Measurements from ENCODE around the gene ACOX3. TPM values are rescaled to one million over a fixed set of nuclear protein-coding genes. Genes with fewer than 3 reads are reported as not detected.

Gene ACOX3
- total RNA-seq, 4 donors from 2014 or later = 32.0 to 77.2 (median 43.8) TPM

DNA sequence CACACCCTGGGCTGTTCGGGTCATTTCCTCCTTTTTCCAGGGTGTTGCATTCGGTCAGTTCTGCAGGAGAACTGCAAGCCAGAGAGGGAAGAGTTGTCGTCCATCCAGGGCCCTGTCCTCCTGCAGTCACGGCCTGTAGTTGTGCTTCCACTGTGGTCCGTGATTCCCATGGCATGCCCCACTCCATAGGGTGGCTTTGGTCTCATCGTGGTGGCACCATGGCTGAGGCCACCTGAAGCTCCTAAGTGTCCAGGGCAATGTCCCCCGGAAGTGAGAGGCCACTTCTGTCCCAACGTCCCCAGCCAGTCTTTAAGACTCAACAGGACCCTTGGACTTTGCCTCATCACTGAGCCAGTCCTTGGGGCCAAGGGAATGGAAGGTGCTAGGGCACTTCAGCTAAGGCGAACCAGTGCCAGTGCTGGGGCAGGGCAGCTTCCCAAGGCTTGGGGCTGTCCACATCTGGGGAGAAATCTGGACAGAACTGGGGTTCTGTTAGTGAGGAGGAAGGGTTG lies 87.3 kb downstream of the ACOX3 start:
- DNase-seq (ENCODE audit: extremely low spot score) = no peak
- Histone ChIP-seq H3K4me1 (peaks cover 17 to 57% (median 49%) of the 10 kb centered on the region in 4 donors), H3K9me3 (no peaks in the 10 kb centered on the region), H3K27me3 (no peaks in the 10 kb centered on the region), H3K27ac (replicated peaks in 1 of 4) (no peak overlapping the region), H3K36me3 (no peaks in the 10 kb centered on the region), H3K4me3 (no peak overlapping the region)
- TF ChIP-seq POLR2AphosphoS5 (IDR thresholded peaks at IDR 0.05) = no peak
- intact Hi-C loops (cut with DNase I) = no loop called here
- 90% methylated on average over 9 of the region's 9 CpGs for WGBS

DNA sequence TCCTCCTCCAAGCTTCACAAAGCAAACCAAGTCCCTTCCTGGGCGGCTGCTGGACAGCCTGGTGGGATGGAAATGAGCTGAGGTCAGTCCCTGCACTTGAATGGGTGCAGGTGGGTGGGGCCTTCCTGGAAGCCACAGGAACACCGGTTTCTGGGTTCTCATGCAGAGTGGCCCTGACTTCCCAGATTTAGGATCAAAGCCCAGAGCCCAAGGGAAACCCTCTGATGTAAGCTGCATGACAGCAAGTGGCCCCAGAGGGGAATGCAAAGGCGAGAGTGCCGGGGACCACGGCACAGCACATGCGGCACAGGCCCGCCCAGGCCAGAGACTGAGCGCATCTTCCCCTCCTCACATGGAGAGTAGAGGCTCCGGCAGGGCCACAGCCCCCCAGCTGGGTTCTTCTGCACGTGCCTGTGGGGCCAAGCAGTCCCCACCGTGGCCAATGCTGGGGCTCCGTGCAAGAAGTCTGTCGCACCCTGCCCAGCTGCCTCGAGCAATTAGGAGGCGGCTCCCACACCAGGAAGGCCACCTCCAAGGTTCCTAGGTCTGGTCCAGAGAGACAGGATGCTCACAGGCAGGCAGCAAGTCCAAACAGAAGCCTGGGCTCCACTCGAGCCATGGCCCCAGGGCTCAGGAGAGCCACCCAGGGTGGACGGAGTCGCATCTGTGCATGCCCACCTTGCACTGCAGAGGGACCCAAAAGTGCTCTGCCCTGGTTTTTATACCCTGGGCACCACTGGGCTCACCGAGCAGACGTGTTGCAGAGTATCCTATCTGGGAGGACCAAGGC lies 88.0 kb downstream of the ACOX3 start:
- H3K36me3 ChIP-seq = no peaks in the 10 kb centered on the region
- H3K27me3 ChIP-seq = no peaks in the 10 kb centered on the region
- no peak for DNase-seq (ENCODE audit: extremely low spot score)
- intact Hi-C loops (cut with DNase I) = no loop called here
- H3K9me3 ChIP-seq = no peaks in the 10 kb centered on the region
- H3K4me1 ChIP-seq = peaks cover 17 to 51% (median 43%) of the 10 kb centered on the region in 4 donors
- no peak for TF ChIP-seq EP300 (IDR thresholded peaks at IDR 0.05)
- no peak for TF ChIP-seq POLR2AphosphoS5 (IDR thresholded peaks at IDR 0.05)
- no peak for TF ChIP-seq POLR2A (IDR thresholded peaks at IDR 0.05; ENCODE audit: low read depth)
- TF ChIP-seq, protein P1, sequence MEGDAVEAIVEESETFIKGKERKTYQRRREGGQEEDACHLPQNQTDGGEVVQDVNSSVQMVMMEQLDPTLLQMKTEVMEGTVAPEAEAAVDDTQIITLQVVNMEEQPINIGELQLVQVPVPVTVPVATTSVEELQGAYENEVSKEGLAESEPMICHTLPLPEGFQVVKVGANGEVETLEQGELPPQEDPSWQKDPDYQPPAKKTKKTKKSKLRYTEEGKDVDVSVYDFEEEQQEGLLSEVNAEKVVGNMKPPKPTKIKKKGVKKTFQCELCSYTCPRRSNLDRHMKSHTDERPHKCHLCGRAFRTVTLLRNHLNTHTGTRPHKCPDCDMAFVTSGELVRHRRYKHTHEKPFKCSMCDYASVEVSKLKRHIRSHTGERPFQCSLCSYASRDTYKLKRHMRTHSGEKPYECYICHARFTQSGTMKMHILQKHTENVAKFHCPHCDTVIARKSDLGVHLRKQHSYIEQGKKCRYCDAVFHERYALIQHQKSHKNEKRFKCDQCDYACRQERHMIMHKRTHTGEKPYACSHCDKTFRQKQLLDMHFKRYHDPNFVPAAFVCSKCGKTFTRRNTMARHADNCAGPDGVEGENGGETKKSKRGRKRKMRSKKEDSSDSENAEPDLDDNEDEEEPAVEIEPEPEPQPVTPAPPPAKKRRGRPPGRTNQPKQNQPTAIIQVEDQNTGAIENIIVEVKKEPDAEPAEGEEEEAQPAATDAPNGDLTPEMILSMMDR (IDR thresholded peaks at IDR 0.05) = no peak
- 84% methylated on average over 6 of the region's 20 CpGs for whole genome bisulfite sequencing
- H3K27ac ChIP-seq (replicated peaks in 1 of 4) = no peak overlapping the region
- no peak overlapping the region for H3K4me3 ChIP-seq

DNA sequence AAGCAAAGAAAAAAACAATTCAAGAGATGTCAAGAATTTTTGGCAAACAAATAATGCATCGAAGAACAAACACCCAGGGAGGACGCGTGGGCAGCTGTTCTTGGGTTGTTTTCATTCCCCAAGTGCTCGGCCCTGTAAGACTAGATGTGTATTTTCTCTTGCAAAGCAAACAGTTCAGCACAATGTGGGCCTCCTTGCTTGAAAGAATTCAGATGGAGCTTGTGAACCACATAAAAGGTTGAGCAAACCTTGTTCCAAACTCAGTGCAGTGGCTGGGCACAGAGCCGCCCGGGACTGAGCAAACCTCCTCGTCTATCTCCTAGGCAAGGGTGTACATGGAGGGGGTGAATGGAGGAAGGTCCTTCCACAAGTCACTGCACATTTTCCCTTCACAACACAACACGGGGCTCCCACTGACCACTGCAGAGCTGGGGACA lies 88.6 kb downstream of the ACOX3 start:
- H3K27ac ChIP-seq (replicated peaks in 1 of 4) = no peak overlapping the region
- DNase-seq (ENCODE audit: extremely low spot score) = no peak
- H3K4me1 ChIP-seq = peaks cover 18 to 50% (median 40%) of the 10 kb centered on the region in 4 donors
- no peak for TF ChIP-seq EP300 (IDR thresholded peaks at IDR 0.05)
- TF ChIP-seq, protein P1 (IDR thresholded peaks at IDR 0.05) = no peak
- intact Hi-C loops (cut with DNase I) = no loop called here
- H3K27me3 ChIP-seq = no peaks in the 10 kb centered on the region
- no peak overlapping the region for H3K4me3 ChIP-seq
- no peaks in the 10 kb centered on the region for H3K9me3 ChIP-seq
- H3K36me3 ChIP-seq = no peaks in the 10 kb centered on the region
- 46% methylated on average over 8 of the region's 8 CpGs for WGBS

DNA sequence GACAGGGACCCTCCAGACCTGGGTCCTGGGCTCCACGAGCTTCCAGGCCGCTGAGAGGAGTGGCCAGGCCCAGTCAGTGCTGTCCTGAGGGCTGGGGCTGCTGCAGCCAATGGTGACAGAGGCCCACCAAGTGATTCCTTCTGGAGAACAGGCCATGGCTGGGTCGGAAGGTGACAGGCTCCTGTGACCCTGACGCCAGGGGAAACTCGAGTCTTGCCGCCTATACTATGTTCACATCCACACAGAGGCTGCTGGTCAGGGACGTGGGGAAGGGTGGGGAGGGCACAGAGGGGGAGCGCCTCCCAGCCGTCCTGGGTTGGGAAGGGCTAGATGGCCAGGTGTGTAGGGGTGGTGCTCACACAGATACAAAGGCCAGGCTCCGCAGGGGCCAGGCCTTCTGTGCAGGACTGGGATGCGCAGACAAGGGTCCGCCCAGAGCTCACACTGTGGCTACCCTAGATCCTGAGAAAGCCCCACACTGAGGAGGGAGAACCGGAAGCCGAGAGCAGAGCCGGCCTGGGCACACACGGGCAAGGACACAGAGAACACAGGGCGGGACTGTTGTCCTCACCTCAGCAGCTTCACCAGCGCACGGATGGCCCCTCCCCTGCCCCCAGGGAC lies 89.6 kb downstream of the ACOX3 start:
- H3K36me3 ChIP-seq = no peaks in the 10 kb centered on the region
- H3K9me3 ChIP-seq = no peaks in the 10 kb centered on the region
- H3K4me3 ChIP-seq = no peak overlapping the region
- TF ChIP-seq, protein P1 (IDR thresholded peaks at IDR 0.05) = no peak
- TF ChIP-seq POLR2A (IDR thresholded peaks at IDR 0.05; ENCODE audit: low read depth) (no peak), POLR2AphosphoS5 (IDR thresholded peaks at IDR 0.05) (no peak), EP300 (IDR thresholded peaks at IDR 0.05) (no peak)
- WGBS = 88% methylated on average over 15 of the region's 19 CpGs
- DNase-seq (ENCODE audit: extremely low spot score) = no peak
- intact Hi-C loops (cut with DNase I) = no loop called here
- no peaks in the 10 kb centered on the region for H3K27me3 ChIP-seq
- H3K4me1 ChIP-seq = peaks cover 23 to 40% (median 31%) of the 10 kb centered on the region in 4 donors
- H3K27ac ChIP-seq (replicated peaks in 1 of 4) = no peak overlapping the region

DNA sequence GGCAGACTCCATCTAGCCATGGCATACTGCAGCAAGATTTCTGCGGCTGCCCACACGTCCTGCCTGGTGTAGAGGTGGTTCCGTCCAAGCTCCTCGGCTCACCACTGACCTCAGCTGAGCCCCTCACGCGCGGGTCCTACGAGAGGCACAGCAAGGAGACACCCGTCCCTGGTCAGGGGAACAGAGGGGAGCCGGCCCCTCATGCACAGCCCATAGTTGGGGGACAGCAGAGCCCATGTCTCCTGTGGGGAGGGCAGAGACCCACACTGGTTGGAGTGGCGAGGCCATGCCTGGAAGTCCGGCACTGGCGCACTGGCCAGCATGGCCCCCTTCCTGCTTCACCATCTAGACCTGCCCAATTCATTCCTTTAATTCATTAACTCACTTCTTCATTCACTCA lies 90.2 kb downstream of the ACOX3 start:
- Histone ChIP-seq H3K36me3 (no peaks in the 10 kb centered on the region), H3K9me3 (no peaks in the 10 kb centered on the region), H3K4me3 (no peak overlapping the region), H3K27me3 (no peaks in the 10 kb centered on the region), H3K27ac (replicated peaks in 1 of 4) (no peak overlapping the region), H3K4me1 (peaks cover 23 to 34% (median 25%) of the 10 kb centered on the region in 4 donors)
- DNase-seq (ENCODE audit: extremely low spot score) = no peak
- 91% methylated on average over 13 of the region's 13 CpGs for WGBS
- intact Hi-C loops (cut with DNase I) = no loop called here
- TF ChIP-seq EP300 (IDR thresholded peaks at IDR 0.05) (no peak), POLR2AphosphoS5 (IDR thresholded peaks at IDR 0.05) (no peak), POLR2A (IDR thresholded peaks at IDR 0.05; ENCODE audit: low read depth) (no peak)
- TF ChIP-seq, protein P1 (IDR thresholded peaks at IDR 0.05) = no peak

All from esophagus muscularis mucosa (tissue), 4 donors.